Measurements from ENCODE around the gene JPH3.

- no peak for TF ChIP-seq CTCF (IDR thresholded peaks at IDR 0.05)
- no peak for TF ChIP-seq ZNF317 (CRISPR knock-in tag; IDR thresholded peaks at IDR 0.05; ENCODE audit: borderline replicate concordance, low read depth)
- no peak for TF ChIP-seq ZNF423 (CRISPR knock-in tag; IDR thresholded peaks at IDR 0.05)
- no peak for TF ChIP-seq AFF4 (CRISPR knock-in tag; IDR thresholded peaks at IDR 0.05; ENCODE audit: borderline replicate concordance)
- no peak for TF ChIP-seq FOXP4 (CRISPR knock-in tag; IDR thresholded peaks at IDR 0.05)
Observed at GRCh38 chr16:87740909-87741424, 138.7 kb downstream of the JPH3 start.
